GM23338 (cell line): ENCODE measurements around the gene NFATC3.

Source experiments
- CREB1 ChIP-seq: fragments of 250-450 bp; sonication (Bioruptor Pico); IDR thresholded peaks from 2 replicates; pipeline ENCODE4 v1.5.0; 2020; ENCODE audit warnings: low read depth, mild to moderate bottlenecking, moderate library complexity
- EZH2 ChIP-seq: fragments of 200-600 bp; sonication (generic); IDR thresholded peaks from one replicate; pipeline ENCODE4 v1.8.0; 2017; ENCODE audit warnings: antibody characterized with exemption, mild to moderate bottlenecking, low read depth; ENCODE audit not compliant: unreplicated experiment
- EZH2phosphoT487 ChIP-seq: fragments of 200-600 bp; sonication (generic); IDR thresholded peaks from one replicate; pipeline ENCODE4 v1.8.1; 2018; ENCODE audit warnings: antibody characterized with exemption; ENCODE audit not compliant: unreplicated experiment
- JUNB ChIP-seq: IDR thresholded peaks from one replicate; pipeline ENCODE4 v1.6.1; 2016; ENCODE audit warnings: antibody characterized with exemption; ENCODE audit not compliant: unreplicated experiment
- POLR2AphosphoS5 ChIP-seq: IDR thresholded peaks from 2 replicates; pipeline ENCODE4 v1.6.1; 2016; ENCODE audit warnings: antibody characterized with exemption, low read depth
- STAT1 ChIP-seq: IDR thresholded peaks from one replicate; pipeline ENCODE4 v1.6.1; 2016; ENCODE audit warnings: antibody characterized with exemption; ENCODE audit not compliant: unreplicated experiment
- ZNF331 ChIP-seq: fragments of 250-450 bp; sonication (Bioruptor Pico); IDR thresholded peaks from 2 replicates; pipeline ENCODE4 v1.5.0; 2020; ENCODE audit warnings: low read depth, mild to moderate bottlenecking, moderate library complexity
- TF ChIP-seq, protein P1 (sequence below), 2 experiments: fragments of 200-600 bp in 1 of 2; sonication (generic) in 1 of 2; conservative IDR thresholded peaks; 2 replicates each; pipeline versions ENCODE4 v1.5.1 to v1.6.1; 2016 to 2017; ENCODE audit warnings: antibody characterized with exemption in 2 of 2, low read depth in 2 of 2, mild to moderate bottlenecking in 2 of 2, moderate library complexity in 1 of 2
- TF ChIP-seq, protein P2 (sequence below): IDR thresholded peaks from one replicate; pipeline ENCODE4 v1.6.1; 2018; ENCODE audit warnings: antibody characterized with exemption; ENCODE audit not compliant: unreplicated experiment
- TF ChIP-seq, protein P3 (sequence below): IDR thresholded peaks from 2 replicates; pipeline ENCODE4 v1.6.1; 2016; ENCODE audit warnings: antibody characterized with exemption

DNA sequence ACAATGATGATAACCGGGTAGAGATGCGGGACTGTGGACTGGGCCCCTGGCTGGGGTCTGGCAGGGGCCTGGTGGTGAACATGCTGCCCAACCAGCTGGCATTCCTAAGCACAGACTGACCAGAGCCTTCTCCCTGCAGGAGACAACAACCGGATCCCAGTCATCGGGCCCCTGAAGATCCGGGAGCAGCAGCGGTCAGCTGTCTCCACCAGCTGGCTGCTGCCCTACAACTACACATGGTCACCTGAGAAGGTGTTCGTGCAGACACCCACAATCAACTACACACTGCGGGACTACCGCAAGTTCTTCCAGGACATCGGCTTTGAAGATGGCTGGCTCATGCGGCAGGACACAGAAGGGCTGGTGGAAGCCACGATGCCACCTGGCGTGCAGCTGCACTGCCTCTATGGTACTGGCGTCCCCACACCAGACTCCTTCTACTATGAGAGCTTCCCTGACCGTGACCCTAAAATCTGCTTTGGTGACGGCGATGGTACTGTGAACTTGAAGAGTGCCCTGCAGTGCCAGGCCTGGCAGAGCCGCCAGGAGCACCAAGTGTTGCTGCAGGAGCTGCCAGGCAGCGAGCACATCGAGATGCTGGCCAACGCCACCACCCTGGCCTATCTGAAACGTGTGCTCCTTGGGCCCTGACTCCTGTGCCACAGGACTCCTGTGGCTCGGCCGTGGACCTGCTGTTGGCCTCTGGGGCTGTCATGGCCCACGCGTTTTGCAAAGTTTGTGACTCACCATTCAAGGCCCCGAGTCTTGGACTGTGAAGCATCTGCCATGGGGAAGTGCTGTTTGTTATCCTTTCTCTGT, 174.0 kb downstream of the NFATC3 start:
- TF ChIP-seq, protein P1, sequence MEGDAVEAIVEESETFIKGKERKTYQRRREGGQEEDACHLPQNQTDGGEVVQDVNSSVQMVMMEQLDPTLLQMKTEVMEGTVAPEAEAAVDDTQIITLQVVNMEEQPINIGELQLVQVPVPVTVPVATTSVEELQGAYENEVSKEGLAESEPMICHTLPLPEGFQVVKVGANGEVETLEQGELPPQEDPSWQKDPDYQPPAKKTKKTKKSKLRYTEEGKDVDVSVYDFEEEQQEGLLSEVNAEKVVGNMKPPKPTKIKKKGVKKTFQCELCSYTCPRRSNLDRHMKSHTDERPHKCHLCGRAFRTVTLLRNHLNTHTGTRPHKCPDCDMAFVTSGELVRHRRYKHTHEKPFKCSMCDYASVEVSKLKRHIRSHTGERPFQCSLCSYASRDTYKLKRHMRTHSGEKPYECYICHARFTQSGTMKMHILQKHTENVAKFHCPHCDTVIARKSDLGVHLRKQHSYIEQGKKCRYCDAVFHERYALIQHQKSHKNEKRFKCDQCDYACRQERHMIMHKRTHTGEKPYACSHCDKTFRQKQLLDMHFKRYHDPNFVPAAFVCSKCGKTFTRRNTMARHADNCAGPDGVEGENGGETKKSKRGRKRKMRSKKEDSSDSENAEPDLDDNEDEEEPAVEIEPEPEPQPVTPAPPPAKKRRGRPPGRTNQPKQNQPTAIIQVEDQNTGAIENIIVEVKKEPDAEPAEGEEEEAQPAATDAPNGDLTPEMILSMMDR (conservative IDR thresholded peaks at IDR 0.05; ENCODE audit: low read depth in 2 of 2) = no peak
- TF ChIP-seq, protein P2, sequence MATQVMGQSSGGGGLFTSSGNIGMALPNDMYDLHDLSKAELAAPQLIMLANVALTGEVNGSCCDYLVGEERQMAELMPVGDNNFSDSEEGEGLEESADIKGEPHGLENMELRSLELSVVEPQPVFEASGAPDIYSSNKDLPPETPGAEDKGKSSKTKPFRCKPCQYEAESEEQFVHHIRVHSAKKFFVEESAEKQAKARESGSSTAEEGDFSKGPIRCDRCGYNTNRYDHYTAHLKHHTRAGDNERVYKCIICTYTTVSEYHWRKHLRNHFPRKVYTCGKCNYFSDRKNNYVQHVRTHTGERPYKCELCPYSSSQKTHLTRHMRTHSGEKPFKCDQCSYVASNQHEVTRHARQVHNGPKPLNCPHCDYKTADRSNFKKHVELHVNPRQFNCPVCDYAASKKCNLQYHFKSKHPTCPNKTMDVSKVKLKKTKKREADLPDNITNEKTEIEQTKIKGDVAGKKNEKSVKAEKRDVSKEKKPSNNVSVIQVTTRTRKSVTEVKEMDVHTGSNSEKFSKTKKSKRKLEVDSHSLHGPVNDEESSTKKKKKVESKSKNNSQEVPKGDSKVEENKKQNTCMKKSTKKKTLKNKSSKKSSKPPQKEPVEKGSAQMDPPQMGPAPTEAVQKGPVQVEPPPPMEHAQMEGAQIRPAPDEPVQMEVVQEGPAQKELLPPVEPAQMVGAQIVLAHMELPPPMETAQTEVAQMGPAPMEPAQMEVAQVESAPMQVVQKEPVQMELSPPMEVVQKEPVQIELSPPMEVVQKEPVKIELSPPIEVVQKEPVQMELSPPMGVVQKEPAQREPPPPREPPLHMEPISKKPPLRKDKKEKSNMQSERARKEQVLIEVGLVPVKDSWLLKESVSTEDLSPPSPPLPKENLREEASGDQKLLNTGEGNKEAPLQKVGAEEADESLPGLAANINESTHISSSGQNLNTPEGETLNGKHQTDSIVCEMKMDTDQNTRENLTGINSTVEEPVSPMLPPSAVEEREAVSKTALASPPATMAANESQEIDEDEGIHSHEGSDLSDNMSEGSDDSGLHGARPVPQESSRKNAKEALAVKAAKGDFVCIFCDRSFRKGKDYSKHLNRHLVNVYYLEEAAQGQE = no peak
- no peak for TF ChIP-seq CREB1 (CRISPR knock-in tag)
- TF ChIP-seq EZH2 = no peak
- no peak for TF ChIP-seq JUNB
- no peak for TF ChIP-seq POLR2AphosphoS5
- TF ChIP-seq, protein P3, sequence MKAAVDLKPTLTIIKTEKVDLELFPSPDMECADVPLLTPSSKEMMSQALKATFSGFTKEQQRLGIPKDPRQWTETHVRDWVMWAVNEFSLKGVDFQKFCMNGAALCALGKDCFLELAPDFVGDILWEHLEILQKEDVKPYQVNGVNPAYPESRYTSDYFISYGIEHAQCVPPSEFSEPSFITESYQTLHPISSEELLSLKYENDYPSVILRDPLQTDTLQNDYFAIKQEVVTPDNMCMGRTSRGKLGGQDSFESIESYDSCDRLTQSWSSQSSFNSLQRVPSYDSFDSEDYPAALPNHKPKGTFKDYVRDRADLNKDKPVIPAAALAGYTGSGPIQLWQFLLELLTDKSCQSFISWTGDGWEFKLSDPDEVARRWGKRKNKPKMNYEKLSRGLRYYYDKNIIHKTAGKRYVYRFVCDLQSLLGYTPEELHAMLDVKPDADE = no peak
- no peak for TF ChIP-seq EZH2phosphoT487
- no peak for TF ChIP-seq ZNF331 (CRISPR knock-in tag)
- no peak for TF ChIP-seq STAT1
